Transverse colon (tissue), 3 donors: ENCODE results near the gene LSMEM2.

Experiments used
- EP300 ChIP-seq: sonication (generic); formaldehyde crosslinking; IDR thresholded peaks from one replicate; pipeline ENCODE4 v1.6.1; 2017; ENCODE audit warnings: antibody characterized with exemption, low read depth
- POLR2A ChIP-seq: fragments of 450-650 bp; IDR thresholded peaks from one replicate; pipeline ENCODE4 v1.6.1; 2016; ENCODE audit warnings: antibody characterized with exemption, mild to moderate bottlenecking, moderate library complexity
- TF ChIP-seq, protein P1 (sequence below), 5 experiments: fragments of 200-600 bp in 3 of 5; fragments of 450-650 bp in 2 of 5; sonication (generic) in 3 of 5; IDR thresholded peaks; 1 replicate in 2 of 5; 2 replicates in 3 of 5; pipeline ENCODE4 v1.5.1; 2016 to 2017; ENCODE audit warnings: antibody characterized with exemption in 5 of 5, inconsistent platforms in 3 of 5, mild to moderate bottlenecking in 2 of 5, moderate library complexity in 1 of 5

- no peak for TF ChIP-seq EP300
- TF ChIP-seq POLR2A = no peak
- TF ChIP-seq, protein P1, sequence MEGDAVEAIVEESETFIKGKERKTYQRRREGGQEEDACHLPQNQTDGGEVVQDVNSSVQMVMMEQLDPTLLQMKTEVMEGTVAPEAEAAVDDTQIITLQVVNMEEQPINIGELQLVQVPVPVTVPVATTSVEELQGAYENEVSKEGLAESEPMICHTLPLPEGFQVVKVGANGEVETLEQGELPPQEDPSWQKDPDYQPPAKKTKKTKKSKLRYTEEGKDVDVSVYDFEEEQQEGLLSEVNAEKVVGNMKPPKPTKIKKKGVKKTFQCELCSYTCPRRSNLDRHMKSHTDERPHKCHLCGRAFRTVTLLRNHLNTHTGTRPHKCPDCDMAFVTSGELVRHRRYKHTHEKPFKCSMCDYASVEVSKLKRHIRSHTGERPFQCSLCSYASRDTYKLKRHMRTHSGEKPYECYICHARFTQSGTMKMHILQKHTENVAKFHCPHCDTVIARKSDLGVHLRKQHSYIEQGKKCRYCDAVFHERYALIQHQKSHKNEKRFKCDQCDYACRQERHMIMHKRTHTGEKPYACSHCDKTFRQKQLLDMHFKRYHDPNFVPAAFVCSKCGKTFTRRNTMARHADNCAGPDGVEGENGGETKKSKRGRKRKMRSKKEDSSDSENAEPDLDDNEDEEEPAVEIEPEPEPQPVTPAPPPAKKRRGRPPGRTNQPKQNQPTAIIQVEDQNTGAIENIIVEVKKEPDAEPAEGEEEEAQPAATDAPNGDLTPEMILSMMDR (IDR thresholded peaks at IDR 0.05) = no peak
These were observed 5.2 kb upstream of the LSMEM2 start for GRCh38 chr3:50273689-50274065.
